Measurements from ENCODE around the gene SDK1.

SDK1 gene

GRCh38 chr7:4170997-4171786 lies 870.1 kb downstream of the SDK1 start:
- no peak for DNase-seq

GRCh38 chr7:4172883-4173282 lies 871.8 kb downstream of the SDK1 start:
- DNase-seq = no peak

GRCh38 chr7:4173615-4174014 lies 872.6 kb downstream of the SDK1 start:
- no peak for DNase-seq

GRCh38 chr7:4174016-4174415 lies 873.0 kb downstream of the SDK1 start:
- no peak for DNase-seq

GRCh38 chr7:4174451-4174850 lies 873.4 kb downstream of the SDK1 start:
- DNase-seq = no peak

- DNase-seq = no peak
Measured at GRCh38 chr7:4174884-4175283, 873.8 kb downstream of the SDK1 start.

GRCh38 chr7:4175346-4175973 lies 874.4 kb downstream of the SDK1 start:
- DNase-seq = no peak

GRCh38 chr7:4177001-4177400 lies 875.9 kb downstream of the SDK1 start:
- no peak for DNase-seq

GRCh38 chr7:4178416-4178815 lies 877.4 kb downstream of the SDK1 start:
- DNase-seq = no peak

- no peak for DNase-seq
Measured at GRCh38 chr7:4178916-4179687, 878.0 kb downstream of the SDK1 start.

GRCh38 chr7:4179688-4180380 lies 878.8 kb downstream of the SDK1 start:
- no peak for DNase-seq

GRCh38 chr7:4181446-4181845 lies 880.4 kb downstream of the SDK1 start:
- no peak for DNase-seq

GRCh38 chr7:4182605-4183300 lies 881.7 kb downstream of the SDK1 start:
- DNase-seq = no peak

- no peak for DNase-seq
Measured at GRCh38 chr7:4184653-4185052, 883.6 kb downstream of the SDK1 start.

GRCh38 chr7:4185136-4185535 lies 884.1 kb downstream of the SDK1 start:
- no peak for DNase-seq

- DNase-seq = no peak
Measured at GRCh38 chr7:4185721-4186512, 884.9 kb downstream of the SDK1 start.

- no peak for DNase-seq
Measured at GRCh38 chr7:4186513-4186780, 885.4 kb downstream of the SDK1 start.

GRCh38 chr7:4188651-4189050 lies 887.6 kb downstream of the SDK1 start:
- no peak for DNase-seq

GRCh38 chr7:4189131-4189570 lies 888.1 kb downstream of the SDK1 start:
- DNase-seq = peak; percentile 90

GRCh38 chr7:4190010-4190981 lies 889.2 kb downstream of the SDK1 start:
- DNase-seq = no peak

GRCh38 chr7:4191046-4191445 lies 890.0 kb downstream of the SDK1 start:
- DNase-seq = no peak

Data from femur (tissue), 1 donor.